ENCODE data around the gene STAT1. TPM values are rescaled to one million over a fixed set of nuclear protein-coding genes. Genes with fewer than 3 reads are reported as not detected.

The STAT1 gene
- total RNA-seq, 1 donor from 2014 or later = 53.2 TPM

GRCh38 chr2:190940454-190940853, 73.5 kb downstream of the STAT1 start:
- intact Hi-C loops (cut with DNase I) = loop anchor here (10.0 kb wide), 1 partner anchor 86 kb away; no protein-coding TSS in a partner anchor

GRCh38 chr2:190938771-190939335, 75.1 kb downstream of the STAT1 start:
- no peak for DNase-seq (ENCODE audit: low spot score)
- intact Hi-C loops (cut with DNase I) = no loop called here

More at GRCh38 chr2:190940454-190940853, 73.5 kb downstream of the STAT1 start:
- no peak for DNase-seq (ENCODE audit: low spot score)

GRCh38 chr2:190935054-190935453, 78.9 kb downstream of the STAT1 start:
- intact Hi-C loops (cut with DNase I) = no loop called here

GRCh38 chr2:190933361-190933760, 80.6 kb downstream of the STAT1 start:
- DNase-seq (ENCODE audit: low spot score) = no peak
- intact Hi-C loops (cut with DNase I) = no loop called here

More at GRCh38 chr2:190935054-190935453, 78.9 kb downstream of the STAT1 start:
- DNase-seq (ENCODE audit: low spot score) = no peak

- no peak for DNase-seq (ENCODE audit: low spot score)
- intact Hi-C loops (cut with DNase I) = no loop called here
These were observed 81.5 kb downstream of the STAT1 start for GRCh38 chr2:190932514-190932913.

- no peak for DNase-seq (ENCODE audit: low spot score)
- intact Hi-C loops (cut with DNase I) = no loop called here
These were observed 83.6 kb downstream of the STAT1 start for GRCh38 chr2:190930411-190930810.

- DNase-seq (ENCODE audit: low spot score) = no peak
- intact Hi-C loops (cut with DNase I) = no loop called here
These were observed 84.1 kb downstream of the STAT1 start for GRCh38 chr2:190929919-190930318.

- intact Hi-C loops (cut with DNase I) = no loop called here
- DNase-seq (ENCODE audit: low spot score) = no peak
These were observed 86.7 kb downstream of the STAT1 start for GRCh38 chr2:190927301-190927700.

- DNase-seq (ENCODE audit: low spot score) = no peak
- intact Hi-C loops (cut with DNase I) = no loop called here
These were observed 91.6 kb downstream of the STAT1 start for GRCh38 chr2:190922376-190922775.

GRCh38 chr2:190920085-190920484, 93.9 kb downstream of the STAT1 start:
- intact Hi-C loops (cut with DNase I) = no loop called here
- no peak for DNase-seq (ENCODE audit: low spot score)

Other genes with a start within 250 kb of the STAT1 start
- gene GLS, start 133.3 kb downstream of the STAT1 start, total RNA-seq = 80.2 TPM
- gene STAT4, start 136.8 kb upstream of the STAT1 start, total RNA-seq = 37.8 TPM
- gene MYO1B, start 231.2 kb upstream of the STAT1 start, total RNA-seq = 20.8 TPM